HepG2 (cell line): Measurements from ENCODE around the gene C14orf93. TPM values are rescaled to one million over a fixed set of nuclear protein-coding genes. Genes with fewer than 3 reads are reported as not detected.

Source experiments
- ARID4A ChIP-seq: sonication (generic); formaldehyde crosslinking; IDR thresholded peaks from 2 replicates; pipeline ENCODE4 v1.5.0; 2020; ENCODE audit warnings: mild to moderate bottlenecking, missing genetic modification reagents, borderline replicate concordance
- ARNT2 ChIP-seq: sonication (generic); formaldehyde crosslinking; IDR thresholded peaks from 2 replicates; pipeline ENCODE4 v1.8.0; 2022; ENCODE audit warnings: mild to moderate bottlenecking, low read depth, missing genetic modification reagents, moderate library complexity
- ASH2L ChIP-seq: fragments of 300-600, 200-600 bp; sonication (generic); IDR thresholded peaks from 2 replicates; pipeline ENCODE4 v1.7.0; 2017; ENCODE audit warnings: low read depth, mild to moderate bottlenecking, moderate library complexity, mixed read lengths, low read length; ENCODE audit not compliant: insufficient read length
- GMEB1 ChIP-seq: sonication (generic); formaldehyde crosslinking; IDR thresholded peaks from 2 replicates; pipeline ENCODE4 v1.5.1; 2020; ENCODE audit warnings: missing genetic modification reagents, mild to moderate bottlenecking, borderline replicate concordance
- HNF1B ChIP-seq: sonication (generic); formaldehyde crosslinking; IDR thresholded peaks from 2 replicates; pipeline ENCODE4 v1.5.1; 2020; ENCODE audit warnings: mild to moderate bottlenecking, moderate library complexity, missing genetic modification reagents
- MTERF4 ChIP-seq: sonication (generic); formaldehyde crosslinking; IDR thresholded peaks from 2 replicates; pipeline ENCODE4 v1.8.0; 2023; ENCODE audit warnings: mild to moderate bottlenecking, missing genetic modification reagents
- NCOA2 ChIP-seq: sonication (generic); formaldehyde crosslinking; IDR thresholded peaks from 2 replicates; pipeline ENCODE4 v1.8.0; 2022; ENCODE audit warnings: inconsistent platforms
- NCOR1 ChIP-seq: fragments of 200-600 bp; sonication (generic); IDR thresholded peaks from 2 replicates; pipeline ENCODE4 v1.7.0; 2017; ENCODE audit warnings: antibody characterized with exemption, low read length, borderline replicate concordance
- NFKBIZ ChIP-seq: IDR thresholded peaks from 2 replicates; pipeline ENCODE4 v1.6.1; 2018; ENCODE audit warnings: missing genetic modification reagents, missing compliant biosample characterization
- TFDP2 ChIP-seq: sonication (generic); formaldehyde crosslinking; IDR thresholded peaks from 2 replicates; pipeline ENCODE4 v1.4.0; 2020; ENCODE audit warnings: missing genetic modification reagents
- ZBTB34 ChIP-seq: sonication (generic); formaldehyde crosslinking; IDR thresholded peaks from 2 replicates; pipeline ENCODE4 v1.8.0; 2022; ENCODE audit warnings: mild to moderate bottlenecking, missing genetic modification reagents
- ZNF121 ChIP-seq: sonication (generic); formaldehyde crosslinking; IDR thresholded peaks from 2 replicates; pipeline ENCODE4 v1.5.0; 2020; ENCODE audit warnings: mild to moderate bottlenecking, missing genetic modification reagents
- ZNF792 ChIP-seq: IDR thresholded peaks from 2 replicates; pipeline ENCODE4 v1.6.1; 2016
- ZNF879 ChIP-seq: sonication (generic); formaldehyde crosslinking; IDR thresholded peaks from 2 replicates; pipeline ENCODE4 v1.8.1; 2023; ENCODE audit warnings: missing genetic modification reagents
- ZSCAN25 ChIP-seq: sonication (generic); formaldehyde crosslinking; IDR thresholded peaks from 2 replicates; pipeline ENCODE4 v1.8.0; 2022; ENCODE audit warnings: mild to moderate bottlenecking, missing genetic modification reagents
- polyA plus RNA-seq, 8 experiments: library from polyadenylated mRNA; depleted of rRNA in 3 of 8; stranded (reverse) in 7 of 8; unstranded in 1 of 8; fragments of >200 nt; fragmentation: Illumina TruSeq in 4 of 8; extraction: Trizol in 4 of 8; gene quantifications; 2 replicates each; pipeline versions ENCODE4 v1.2.1 to v1.2.3, GENCODE V29; 2011 to 2016; ENCODE audit warnings: low read depth in 4 of 8, missing spikeins in 1 of 8, mixed read lengths in 1 of 8; ENCODE audit not compliant: insufficient read depth in 1 of 8
- total RNA-seq, 5 experiments: library from RNA; depleted of rRNA; stranded (reverse); fragments of >200 nt; fragmentation: Illumina TruSeq; extraction: Trizol; gene quantifications; 2 replicates each; pipeline ENCODE4 v1.2.3, GENCODE V29; 2016; ENCODE audit warnings: low read depth in 1 of 5

C14orf93 gene
- total and polyA plus RNA-seq, 2 of the 13 experiments (the other 11 are each of a cell fraction or from before 2014, with no cell fraction given): 11.4 to 22.5 TPM

- peak; percentile 53; the same call in 1 of the 2 replicates for TF ChIP-seq GMEB1 (CRISPR knock-in tag)
- TF ChIP-seq NCOR1: peak; percentile 90
- TF ChIP-seq HNF1B (CRISPR knock-in tag): peak; percentile 61
- peak; percentile 60; the same call in 1 of the 2 replicates for TF ChIP-seq TFDP2 (CRISPR knock-in tag)
- TF ChIP-seq MTERF4 (CRISPR knock-in tag): 0 out of 2 replicates have a peak, but pooled peaks have one; percentile 53
- TF ChIP-seq NCOA2 (CRISPR knock-in tag): peak; percentile 69
- peak; percentile 66; the same call in 1 of the 2 replicates for TF ChIP-seq ARID4A (CRISPR knock-in tag)
- peak; percentile 65 for TF ChIP-seq ZNF121
- TF ChIP-seq ZSCAN25 (CRISPR knock-in tag): peak; percentile 65; the same call in 1 of the 2 replicates
- peak; percentile 59; the same call in 1 of the 2 replicates for TF ChIP-seq NFKBIZ (CRISPR knock-in tag)
- peak; percentile 71 for TF ChIP-seq ASH2L
- TF ChIP-seq ZBTB34: peak; percentile 89
- TF ChIP-seq ARNT2 (CRISPR knock-in tag): peak; percentile 22; the same call in 1 of the 2 replicates
- TF ChIP-seq ZNF792 (CRISPR knock-in tag): peak; percentile 82; the same call in 1 of the 2 replicates
- TF ChIP-seq ZNF879: 0 out of 2 replicates have a peak, but pooled peaks have one; percentile 15
Observed at GRCh38 chr14:22965916-22966782, 43.8 kb downstream of the C14orf93 start (continued).
